Measurements from ENCODE around the gene ACVR1B.

Gene ACVR1B

GRCh38 chr12:52038447-52038846 lies 86.9 kb downstream of the ACVR1B start:
- FAIRE-seq = no peak
- DNase-seq (ENCODE audit: insufficient read length, low spot score) = no peak

DNA sequence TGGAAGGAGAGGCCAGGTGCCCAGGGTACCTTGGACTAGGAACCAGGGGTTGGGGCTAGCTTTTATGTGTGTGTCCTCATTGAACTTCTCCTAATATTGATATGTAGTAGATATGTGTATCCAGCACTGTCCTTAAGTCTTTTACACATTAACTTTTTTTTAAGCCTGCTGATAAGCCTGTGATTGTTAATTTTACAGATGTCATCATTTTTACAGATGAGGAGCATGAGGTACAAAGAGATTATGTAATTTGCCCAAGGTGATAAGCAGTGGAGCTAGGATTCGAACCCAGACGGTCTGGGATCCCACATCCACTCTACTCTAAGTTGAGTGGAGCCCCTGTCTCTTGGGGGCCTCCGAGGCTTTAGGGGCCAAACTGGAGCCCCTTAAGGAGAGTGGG lies 89.5 kb downstream of the ACVR1B start:
- FAIRE-seq (no peak), DNase-seq (ENCODE audit: insufficient read length, low spot score) (no peak)

DNA sequence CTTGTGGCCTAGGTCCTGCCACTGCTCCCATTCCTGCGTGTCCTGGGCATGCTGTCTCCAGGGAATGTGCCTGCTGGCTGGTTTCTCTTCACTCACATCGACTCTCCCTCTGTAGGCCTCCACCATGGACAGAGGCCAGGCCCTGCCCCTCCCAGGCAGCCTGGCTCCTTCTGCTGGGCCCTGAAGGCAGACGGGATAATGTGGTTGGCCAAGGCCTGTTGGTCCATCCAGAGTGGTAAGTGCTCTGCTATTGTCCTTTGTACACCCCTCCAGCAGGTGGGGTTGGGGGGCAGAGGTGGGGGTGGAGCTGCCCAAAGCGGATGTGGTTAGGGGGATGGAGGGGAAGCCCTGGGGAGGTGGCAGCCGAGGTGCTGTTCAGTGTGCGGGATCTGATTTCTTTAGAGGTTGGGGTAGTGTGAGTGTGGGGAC lies 90.2 kb downstream of the ACVR1B start:
- DNase-seq (ENCODE audit: insufficient read length, low spot score) = no peak
- FAIRE-seq = no peak

- DNase-seq (ENCODE audit: insufficient read length, low spot score) = no peak
- FAIRE-seq = no peak
Measured at GRCh38 chr12:52042706-52043385, 91.3 kb downstream of the ACVR1B start.

- FAIRE-seq = no peak
Measured at GRCh38 chr12:52043386-52044212, 92.1 kb downstream of the ACVR1B start.

GRCh38 chr12:52044292-52044983 lies 92.9 kb downstream of the ACVR1B start:
- DNase-seq (ENCODE audit: insufficient read length, low spot score) (no peak), FAIRE-seq (no peak)

More at GRCh38 chr12:52043386-52044212, 92.1 kb downstream of the ACVR1B start:
- DNase-seq (ENCODE audit: insufficient read length, low spot score) = no peak

DNA sequence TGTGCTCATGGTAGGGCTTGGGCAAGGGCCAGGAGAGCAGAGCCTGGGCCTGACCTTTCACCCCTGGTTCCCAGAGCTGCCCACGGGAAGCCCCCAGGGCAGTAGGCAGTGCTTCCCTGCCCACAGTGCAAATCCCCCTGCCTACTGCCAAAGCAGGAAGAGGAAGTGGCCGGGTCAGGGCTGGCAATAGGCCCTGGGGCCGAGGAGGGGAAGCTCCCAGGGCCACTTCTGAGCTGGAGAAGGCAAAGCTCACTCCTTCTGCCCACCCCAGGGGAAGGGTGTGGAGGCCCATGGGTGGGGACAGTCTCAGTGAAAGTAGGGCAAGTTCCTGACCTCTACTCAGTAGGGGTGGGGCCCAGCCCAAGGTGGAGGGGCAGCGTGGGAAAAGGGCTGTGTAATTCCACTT lies 94.3 kb downstream of the ACVR1B start:
- no peak for DNase-seq (ENCODE audit: insufficient read length, low spot score)
- no peak for FAIRE-seq

All from HTR-8/SVneo (cell line).